Endothelial cell of umbilical vein (primary cell): ENCODE measurements around the gene MAJIN. TPM values are rescaled to one million over a fixed set of nuclear protein-coding genes. Genes with fewer than 3 reads are reported as not detected.

Experiments used
- BruUV-seq: library from RNA; stranded (reverse); fragments of 400-500 nt; replicated peaks from 2 replicates; lab custom pipeline; 2021; lab: Mats Ljungman, UMichigan
- CTCF ChIA-PET: fragments of 300-600, 350-600 bp; sonication (Branson Sonifier 250); formaldehyde crosslinking; loops from one replicate; lab custom pipeline; 2021; ENCODE audit warnings: antibody characterized with exemption, inconsistent platforms; lab: Charles Lee
- POLR2A ChIA-PET: fragments of 300-600, 350-600 bp; sonication (Branson Sonifier 250); formaldehyde crosslinking; loops from one replicate; lab custom pipeline; 2021; ENCODE audit warnings: antibody characterized with exemption, inconsistent platforms; lab: Charles Lee
- DNase-seq: peaks from one replicate; pipeline ENCODE4 v3.0.0-alpha.2; 2011; ENCODE audit warnings: low read depth, low spot score
- FAIRE-seq: peaks from 2 replicates; lab custom pipeline; 2011; peaks lifted over from hg19 to GRCh38; lab: Jason Lieb, UNC
- H2AFZ ChIP-seq: 2 replicates; pipeline ENCODE4 v1.6.0; 2012; ENCODE audit warnings: low read depth, low read length, control low read depth, inconsistent platforms
- H3K27ac ChIP-seq: 2 replicates; pipeline ENCODE4 v1.5.1; 2011; ENCODE audit warnings: low read depth, mild to moderate bottlenecking, control low read depth, low read length, moderate library complexity; ENCODE audit not compliant: insufficient read depth
- H3K27me3 ChIP-seq, 2 experiments: 2 replicates each; pipeline versions ENCODE4 v1.6.0 to v1.6.1; 2011; ENCODE audit warnings: low read length in 2 of 2, mixed read lengths in 1 of 2; ENCODE audit not compliant: control insufficient read depth in 2 of 2, insufficient read depth in 2 of 2
- H3K36me3 ChIP-seq, 2 experiments: 2 replicates in 1 of 2; 3 replicates in 1 of 2; pipeline ENCODE4 v1.5.1; 2011; ENCODE audit warnings: low read length in 2 of 2, mild to moderate bottlenecking in 1 of 2, moderate library complexity in 1 of 2; ENCODE audit not compliant: control insufficient read depth in 2 of 2, insufficient read depth in 2 of 2; ENCODE audit errors: extremely low read depth in 1 of 2
- H3K4me1 ChIP-seq: 3 replicates; pipeline ENCODE4 v1.5.1; 2011; ENCODE audit warnings: mild to moderate bottlenecking, low read length; ENCODE audit not compliant: control insufficient read depth, insufficient read depth; ENCODE audit errors: extremely low read depth
- H3K4me2 ChIP-seq: 2 replicates; pipeline ENCODE4 v1.6.1; 2011; ENCODE audit warnings: low read length, control low read depth, mixed read lengths; ENCODE audit not compliant: insufficient read depth
- H3K4me3 ChIP-seq, 3 experiments: fragments of 200-600 bp in 1 of 3; sonication (generic), shearing (Covaris generic) in 1 of 3; replicated peaks in 1 of 3; 2 replicates each; pipeline ENCODE4 v1.5.1; 2011 to 2016; ENCODE audit warnings: control low read depth in 3 of 3, low read length in 3 of 3, mild to moderate bottlenecking in 2 of 3, inconsistent platforms in 1 of 3, low read depth in 1 of 3, moderate library complexity in 1 of 3; ENCODE audit not compliant: insufficient read depth in 1 of 3
- H3K79me2 ChIP-seq: 2 replicates; pipeline ENCODE4 v1.6.0; 2012; ENCODE audit warnings: low read length, inconsistent platforms; ENCODE audit not compliant: control insufficient read depth, insufficient read depth
- H3K9ac ChIP-seq: replicated peaks from 2 replicates; pipeline ENCODE3; 2011; ENCODE audit warnings: low read length, control low read depth; ENCODE audit not compliant: insufficient read depth; ENCODE audit errors: extremely low read depth
- H3K9me1 ChIP-seq: replicated peaks from 3 replicates; pipeline ENCODE4 v1.6.0; 2011; ENCODE audit warnings: mild to moderate bottlenecking, low read length; ENCODE audit not compliant: control insufficient read depth, insufficient read depth; ENCODE audit errors: extremely low read depth
- H3K9me3 ChIP-seq: replicated peaks from 2 replicates; pipeline ENCODE4 v1.5.1; 2012; ENCODE audit warnings: low read length, inconsistent platforms; ENCODE audit not compliant: control insufficient read depth, insufficient read depth
- H4K20me1 ChIP-seq: replicated peaks from 2 replicates; pipeline ENCODE3; 2011; ENCODE audit warnings: mild to moderate bottlenecking, low read length; ENCODE audit not compliant: control insufficient read depth, insufficient read depth; ENCODE audit errors: extremely low read depth
- CTCF ChIP-seq, 2 donors: IDR thresholded peaks; 1 replicate in 1 of 2; 2 replicates in 1 of 2; pipeline ENCODE4 v1.5.1; 2011; ENCODE audit warnings: low read length in 2 of 2, mild to moderate bottlenecking in 2 of 2, moderate library complexity in 2 of 2, control low read depth in 1 of 2, inconsistent platforms in 1 of 2, low read depth in 1 of 2; ENCODE audit not compliant: insufficient read depth in 1 of 2; ENCODE audit errors: extremely low read depth in 1 of 2
- EZH2 ChIP-seq: IDR thresholded peaks from 2 replicates; pipeline ENCODE4 v1.6.1; 2012; ENCODE audit warnings: borderline replicate concordance, low read depth, mild to moderate bottlenecking, moderate library complexity, low read length, inconsistent platforms; ENCODE audit not compliant: severe bottlenecking
- FOS ChIP-seq: IDR thresholded peaks from 2 replicates; pipeline ENCODE4 v1.6.1; 2011; ENCODE audit warnings: mild to moderate bottlenecking, low read length, moderate library complexity, borderline replicate concordance; ENCODE audit not compliant: insufficient read depth
- GATA2 ChIP-seq: IDR thresholded peaks from 2 replicates; pipeline ENCODE4 v1.7.0; 2011; ENCODE audit warnings: low read depth, mild to moderate bottlenecking, moderate library complexity, mixed read lengths, low read length; ENCODE audit not compliant: insufficient read length, insufficient read depth
- JUN ChIP-seq: IDR thresholded peaks from 2 replicates; pipeline ENCODE4 v1.6.1; 2011; ENCODE audit warnings: borderline replicate concordance, low read depth; ENCODE audit not compliant: insufficient read length, insufficient read depth
- MAX ChIP-seq: IDR thresholded peaks from 2 replicates; pipeline ENCODE4 v1.6.1; 2011; ENCODE audit not compliant: insufficient read depth, insufficient read length
- MYC ChIP-seq: IDR thresholded peaks from one replicate; pipeline ENCODE4 v1.6.1; 2011; ENCODE audit warnings: mild to moderate bottlenecking, low read depth, low read length
- POLR2A ChIP-seq: IDR thresholded peaks from 2 replicates; pipeline ENCODE4 v1.6.1; 2012; ENCODE audit warnings: low read depth, mild to moderate bottlenecking, control low read depth, low read length
- POLR2AphosphoS5 ChIP-seq: IDR thresholded peaks from 2 replicates; pipeline ENCODE4 v1.6.1; 2012; ENCODE audit warnings: low read depth, mild to moderate bottlenecking, control low read depth, low read length, moderate library complexity; ENCODE audit not compliant: insufficient read depth
- dilution Hi-C: fragments of 300-500 bp; cut with MboI; formaldehyde crosslinking; loops from one replicate; pipeline ENCODE4 v1.15.0; 2019; ENCODE audit warnings: low sequenced_read_pairs; ENCODE audit not compliant: extremely low pct_ligation_motif_present
- intact Hi-C: fragments of 100-400 bp; cut with micrococcal nuclease; formaldehyde crosslinking; loops from one replicate; pipeline ENCODE4 v1.10.0; 2022
- polyA plus RNA-seq, 4 experiments: library from polyadenylated mRNA; depleted of rRNA in 3 of 4; stranded (reverse) in 3 of 4; unstranded in 1 of 4; fragments of >200 nt; gene quantifications; 2 replicates each; pipeline versions ENCODE4 v1.2.1 to v1.2.3, GENCODE V29; 2011 to 2012; ENCODE audit warnings: missing spikeins in 1 of 4
- total RNA-seq: library from RNA; stranded (reverse); gene quantifications from 2 replicates; pipeline ENCODE4 v1.2.3, GENCODE V29; 2021

MAJIN gene
- total and polyA plus RNA-seq, 2 donors (not counting 3 experiments of a cell fraction or from before 2014, with no cell fraction given): 0.07 TPM; not detected in 1

- FAIRE-seq (no peak), DNase-seq (no peak)
- BruUV-seq: no TSS peak
- Histone ChIP-seq H3K4me1 (peaks cover 4% of the 10 kb centered on the region), H3K9me1 (no peaks in the 10 kb centered on the region), H3K27me3 (no peaks in the 10 kb centered on the region), H3K4me3 (no peak overlapping the region), H2AFZ (no peak overlapping the region), H4K20me1 (no peaks in the 10 kb centered on the region), H3K79me2 (no peaks in the 10 kb centered on the region), H3K4me2 (no peak overlapping the region), H3K36me3 (peaks cover 3 to 38% of the 10 kb centered on the region in 2 experiments), H3K27ac (no peak overlapping the region), H3K9me3 (no peaks in the 10 kb centered on the region), H3K9ac (no peak overlapping the region)
- intact Hi-C loops: no loop called here
- ChIA-PET POLR2A (no interaction called here), CTCF (interaction anchor here (0.6 to 2.0 kb wide), 3 partner anchors 10 to 67 kb away, joined by 3 to 7 read pairs (median 4); partner anchors contain the start of genes BATF2 and MAJIN)
- dilution Hi-C loops: no loop called here
- TF ChIP-seq POLR2A: no peak
- TF ChIP-seq FOS: no peak
Measured at GRCh38 chr11:64929625-64930024, 42.3 kb downstream of the MAJIN start.

DNA sequence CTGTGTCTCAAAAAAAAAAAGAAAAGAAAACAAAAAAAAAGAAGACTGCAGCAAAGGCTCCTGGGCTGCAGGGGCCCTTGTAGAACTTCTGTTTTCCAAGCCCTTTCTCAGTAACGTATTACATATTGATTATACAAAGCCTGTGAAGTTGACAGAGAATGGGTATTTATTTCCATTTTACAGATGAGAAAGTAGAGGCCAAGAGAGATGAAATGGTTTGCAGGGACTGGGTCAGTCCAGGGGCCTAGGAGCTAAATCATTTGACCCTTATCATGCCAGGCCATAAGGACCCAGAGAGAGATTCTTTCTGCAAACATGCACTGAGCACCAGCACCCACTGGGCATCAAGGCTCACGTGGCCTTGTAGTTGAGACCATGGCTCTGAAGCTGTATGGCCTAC is 43.0 kb downstream of the MAJIN start:
- no peak overlapping the region for H3K4me3 ChIP-seq
- no peak for FAIRE-seq
- dilution Hi-C loops (no loop called here), intact Hi-C loops (no loop called here)
- H3K4me2 ChIP-seq: no peak overlapping the region
- no peak overlapping the region for H2AFZ ChIP-seq
- ChIA-PET CTCF (interaction anchor here (1.8 to 2.0 kb wide), 2 partner anchors 11 to 68 kb away, joined by 4 to 7 read pairs; partner anchors contain the start of gene BATF2), POLR2A (no interaction called here)
- no peaks in the 10 kb centered on the region for H3K9me1 ChIP-seq
- H3K27me3 ChIP-seq: no peaks in the 10 kb centered on the region
- H3K36me3 ChIP-seq: peaks cover 3 to 37% of the 10 kb centered on the region in 2 experiments
- H3K79me2 ChIP-seq: no peaks in the 10 kb centered on the region
- no TSS peak for BruUV-seq
- no peak for DNase-seq
- peaks cover 7% of the 10 kb centered on the region for H3K4me1 ChIP-seq
- H3K9ac ChIP-seq: no peak overlapping the region
- no peak overlapping the region for H3K27ac ChIP-seq
- no peaks in the 10 kb centered on the region for H3K9me3 ChIP-seq
- TF ChIP-seq JUN: no peak
- no peak for TF ChIP-seq GATA2
- TF ChIP-seq FOS: no peak
- no peak for TF ChIP-seq CTCF (IDR thresholded peaks at IDR 0.05; ENCODE audit: extremely low read depth in 1 of 2, insufficient read depth in 1 of 2, low read depth in 1 of 2, low read length in 2 of 2)
- TF ChIP-seq POLR2AphosphoS5: no peak
- no peak for TF ChIP-seq MAX
- no peak for TF ChIP-seq MYC
- no peak for TF ChIP-seq EZH2
- no peak for TF ChIP-seq POLR2A
- H4K20me1 ChIP-seq: no peaks in the 10 kb centered on the region
